NCI-H2107 treated with DMSO at 0.1 percent for 48 hours (cell line): ENCODE data around the gene HSPG2.

Experiments used
- DNase-seq: peaks from one replicate; lab custom pipeline; 2025; ENCODE audit not compliant: unreplicated experiment; lab: John Stamatoyannopoulos, UW

Gene HSPG2

GRCh38 chr1:21867451-21867996 is 69.6 kb downstream of the HSPG2 start:
- DNase-seq, result no peak

GRCh38 chr1:21866707-21867043 is 70.4 kb downstream of the HSPG2 start:
- DNase-seq, result no peak

DNA sequence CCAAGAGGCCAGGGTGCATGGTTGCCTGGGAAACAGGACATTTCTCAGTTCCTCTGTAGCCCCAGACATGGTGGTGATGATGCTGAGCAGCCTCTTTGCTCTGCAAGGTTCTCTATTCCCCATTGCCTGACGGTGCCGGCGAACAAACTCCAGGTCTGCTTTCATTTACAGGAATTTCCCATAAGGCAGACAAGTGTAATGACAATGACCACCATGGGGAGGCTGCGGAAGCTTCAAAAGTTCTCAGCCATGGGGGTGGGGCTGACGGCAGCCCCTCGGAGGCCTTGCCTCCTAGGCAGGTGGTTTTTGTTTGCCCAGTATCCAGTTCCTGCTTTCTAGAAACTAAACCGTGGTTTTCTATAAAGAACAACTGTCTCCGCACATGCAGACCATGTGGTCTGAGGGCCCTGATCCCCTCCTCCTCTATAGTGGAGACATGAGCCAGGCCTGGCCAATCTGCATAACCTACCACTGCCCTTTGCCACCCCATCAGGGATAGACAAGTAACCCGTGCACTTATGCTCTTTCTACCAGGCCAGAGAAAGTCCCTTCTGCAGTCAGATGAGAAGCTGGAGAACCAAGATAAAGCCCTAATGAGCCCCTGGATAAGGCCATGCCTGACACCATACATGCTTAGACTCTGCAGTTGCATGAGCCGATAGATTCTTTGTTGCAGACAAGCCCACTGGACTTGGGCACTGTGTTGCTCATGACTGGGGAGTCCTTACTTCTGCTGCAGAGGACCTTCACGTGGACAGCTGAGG is 71.0 kb downstream of the HSPG2 start:
- DNase-seq, result no peak

GRCh38 chr1:21865609-21865942 is 71.5 kb downstream of the HSPG2 start:
- no peak for DNase-seq

DNA sequence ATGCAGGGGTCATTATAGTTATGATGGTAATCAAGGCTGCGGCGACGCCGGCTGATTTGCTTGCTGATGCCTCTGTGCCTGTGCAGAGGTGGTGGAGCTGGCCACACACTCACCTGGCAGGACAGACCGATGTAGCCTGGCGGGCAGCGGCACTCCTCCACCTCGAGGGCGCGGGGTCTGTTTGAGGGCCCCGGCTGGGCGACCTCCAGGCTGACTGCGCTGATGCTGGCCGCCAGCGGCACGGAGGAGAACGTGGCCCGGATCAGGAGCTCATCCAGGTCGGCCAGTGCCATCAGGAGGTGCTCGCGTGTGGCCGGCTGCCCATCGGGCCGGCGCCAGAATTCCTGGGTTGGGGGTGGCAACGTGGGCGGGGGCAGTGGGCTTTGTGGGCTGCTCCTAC is 72.4 kb downstream of the HSPG2 start:
- DNase-seq, result no peak

- no peak for DNase-seq
These were observed 73.1 kb downstream of the HSPG2 start for GRCh38 chr1:21863981-21864380.

GRCh38 chr1:21861602-21862429 is 75.3 kb downstream of the HSPG2 start:
- no peak for DNase-seq

DNA sequence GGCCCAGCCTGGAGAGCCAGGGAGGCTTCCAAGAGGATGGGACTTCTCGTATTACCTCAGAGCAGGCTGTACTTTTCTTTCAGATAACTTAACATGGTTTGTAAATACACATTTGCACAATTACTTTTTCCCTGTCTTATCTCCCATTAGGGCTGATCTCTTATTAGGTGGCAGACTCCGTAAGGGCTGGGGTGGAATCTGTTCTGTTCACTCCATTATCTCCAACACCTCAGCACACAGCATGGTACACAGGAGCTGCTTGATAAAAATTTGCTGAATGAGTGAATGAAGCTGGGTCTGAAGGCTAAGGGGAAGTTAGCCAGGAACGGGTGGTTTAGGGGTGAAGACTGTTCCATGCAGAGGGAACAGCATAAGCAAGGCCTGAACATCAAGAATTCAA is 76.1 kb downstream of the HSPG2 start:
- DNase-seq, result no peak

DNA sequence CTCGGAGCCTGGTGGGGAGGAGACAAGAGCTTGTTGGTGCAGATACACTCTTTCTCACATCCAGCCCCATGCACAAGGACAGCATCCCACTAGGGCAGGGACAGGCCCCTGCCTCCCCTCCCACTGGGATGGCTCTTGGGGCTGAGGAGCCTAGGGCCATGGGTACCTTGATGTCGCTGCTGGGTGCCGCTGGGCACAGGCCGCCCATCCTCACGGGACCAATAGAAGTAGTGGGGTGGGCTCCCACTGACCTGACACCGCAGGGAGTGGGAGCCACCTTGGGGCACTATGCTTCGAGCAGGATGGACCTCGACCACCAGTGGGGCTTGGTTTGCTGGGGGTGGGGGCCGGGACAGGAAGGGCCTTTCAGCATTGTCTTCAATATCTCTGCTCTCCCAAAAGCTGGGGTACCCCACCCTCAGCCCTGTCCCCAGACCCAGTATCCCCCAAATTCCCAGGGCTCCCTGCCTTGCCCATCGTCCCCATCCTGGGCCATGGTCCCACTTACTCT is 77.4 kb downstream of the HSPG2 start:
- DNase-seq, result no peak

DNA sequence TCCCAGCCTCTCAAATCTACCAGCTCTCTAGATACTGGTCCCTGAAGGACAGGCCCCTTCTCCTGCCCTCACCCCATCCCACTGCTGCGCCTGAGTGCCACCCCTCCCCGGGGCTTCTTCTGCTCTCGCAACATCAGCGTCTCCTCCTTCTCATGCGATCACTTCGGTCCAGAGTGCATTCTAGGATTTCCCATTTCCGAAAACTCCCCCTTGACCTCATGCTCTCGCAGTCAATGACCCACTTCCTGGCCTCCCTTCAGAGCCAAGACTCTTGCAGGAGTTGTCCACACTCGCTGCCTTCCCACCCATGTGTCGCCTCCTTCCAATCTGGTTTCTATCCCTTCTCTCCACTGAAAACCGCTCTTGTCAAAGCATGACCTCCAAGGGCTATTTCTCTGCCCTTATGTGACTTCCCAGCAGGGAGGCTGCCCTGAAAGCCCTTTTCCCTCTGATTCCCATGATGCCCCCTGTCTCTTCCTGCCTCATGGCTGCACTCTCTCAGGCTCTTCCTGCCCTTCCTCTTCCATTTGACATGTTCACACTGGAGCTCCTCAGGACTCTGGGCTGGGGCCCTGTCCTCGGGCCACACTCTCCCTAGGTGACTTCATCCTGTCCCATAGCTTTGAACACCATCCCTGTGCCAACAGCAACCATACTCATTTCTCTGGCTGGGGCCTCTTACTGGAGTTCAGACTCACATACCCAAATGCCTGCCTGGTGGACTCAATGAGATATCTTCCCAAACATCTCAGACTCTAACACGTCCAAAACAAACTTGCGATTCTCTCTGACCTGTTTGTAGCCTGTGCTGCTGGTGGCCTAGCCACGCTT is 79.1 kb downstream of the HSPG2 start:
- no peak for DNase-seq

- DNase-seq, result no peak
These were observed 79.8 kb downstream of the HSPG2 start for GRCh38 chr1:21857142-21857839.

- DNase-seq, result no peak
These were observed 81.6 kb downstream of the HSPG2 start for GRCh38 chr1:21855257-21856096.

GRCh38 chr1:21854751-21855131 is 82.4 kb downstream of the HSPG2 start:
- no peak for DNase-seq

DNA sequence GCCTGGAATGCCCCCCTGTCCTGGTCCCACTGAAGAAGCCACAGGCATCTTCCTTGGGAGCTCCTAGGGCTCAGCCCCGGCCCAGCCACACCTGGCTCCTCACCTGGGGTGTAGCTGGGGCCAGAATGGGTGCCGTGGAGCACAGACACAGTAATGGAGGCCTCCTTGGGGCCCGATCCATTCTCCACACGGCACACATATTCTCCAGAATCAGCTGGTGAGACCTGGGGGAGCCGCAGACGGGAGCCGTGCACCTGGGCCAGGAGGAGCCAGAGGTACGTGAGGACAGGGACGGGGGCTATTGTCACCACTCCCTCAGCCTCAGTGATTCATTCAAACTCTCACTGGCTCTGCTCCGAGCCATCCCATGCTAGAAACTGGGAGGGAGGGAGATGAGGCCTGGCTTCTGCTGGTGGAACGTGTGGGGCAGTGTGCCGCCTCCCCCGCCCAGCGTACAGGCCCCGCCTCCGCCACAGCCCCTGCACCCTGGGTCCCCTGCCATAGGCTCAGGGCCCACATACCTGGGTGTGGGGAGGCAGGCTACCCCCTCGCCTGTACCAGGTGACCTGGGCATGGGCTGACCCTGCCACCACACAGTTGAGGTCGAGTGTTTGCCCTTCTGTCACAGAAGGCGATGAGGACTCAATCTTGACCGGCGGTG is 82.9 kb downstream of the HSPG2 start:
- no peak for DNase-seq

DNA sequence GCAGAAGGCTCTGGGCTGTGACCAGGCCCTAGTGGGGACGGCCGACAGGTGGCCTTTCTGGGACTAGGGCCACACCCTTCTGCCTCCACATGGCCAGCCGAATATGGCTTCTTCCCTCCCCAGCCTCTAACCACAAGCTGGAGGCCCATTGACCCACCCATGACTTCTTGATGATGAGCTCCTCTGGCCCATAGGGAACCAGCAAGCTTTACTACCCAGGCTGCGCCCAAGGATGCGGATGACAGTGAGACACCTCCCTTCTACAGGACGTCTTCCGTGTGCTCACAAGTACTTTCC is 84.0 kb downstream of the HSPG2 start:
- DNase-seq, result no peak

DNA sequence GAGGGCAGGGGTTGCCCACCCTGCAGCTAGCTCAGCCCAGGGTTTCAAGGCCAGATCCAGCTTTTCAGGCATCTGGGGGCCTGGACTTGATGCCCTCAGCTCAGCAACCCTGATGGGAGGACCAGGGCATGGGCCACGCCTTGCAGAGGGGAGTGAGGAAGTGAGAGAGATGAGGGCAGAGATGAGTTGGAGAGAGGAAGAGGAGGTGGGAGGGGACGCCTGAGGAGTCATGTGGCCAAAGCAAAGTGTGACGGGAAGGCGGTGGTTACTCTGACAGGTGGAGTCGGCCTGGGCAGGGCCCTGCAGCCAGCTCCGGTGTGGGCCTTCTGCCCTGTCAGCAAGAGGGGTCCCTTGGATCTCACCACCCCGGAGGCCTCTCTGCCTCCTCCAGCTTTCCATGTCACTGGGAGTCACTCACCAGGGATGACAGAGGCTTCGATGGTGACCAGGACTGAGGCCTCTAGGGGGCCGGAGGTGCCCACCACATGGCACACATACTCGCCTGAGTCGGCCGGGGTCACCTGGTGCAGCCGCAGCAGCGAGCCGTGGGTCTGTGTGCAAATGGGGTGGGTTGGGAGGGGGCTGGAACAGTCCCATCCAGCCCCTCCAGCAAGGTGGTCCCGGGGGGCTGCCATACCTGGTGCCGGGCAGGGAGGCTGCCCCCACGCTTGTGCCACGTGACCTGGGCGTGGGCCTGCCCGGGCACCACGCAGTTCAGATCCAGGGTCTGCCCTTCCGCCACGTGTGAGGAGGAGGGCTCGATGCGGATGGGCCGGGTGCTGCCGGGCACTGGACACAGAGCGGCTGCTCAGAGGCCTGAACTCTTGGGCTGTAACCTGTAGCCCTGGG is 84.6 kb downstream of the HSPG2 start:
- DNase-seq, result no peak

DNA sequence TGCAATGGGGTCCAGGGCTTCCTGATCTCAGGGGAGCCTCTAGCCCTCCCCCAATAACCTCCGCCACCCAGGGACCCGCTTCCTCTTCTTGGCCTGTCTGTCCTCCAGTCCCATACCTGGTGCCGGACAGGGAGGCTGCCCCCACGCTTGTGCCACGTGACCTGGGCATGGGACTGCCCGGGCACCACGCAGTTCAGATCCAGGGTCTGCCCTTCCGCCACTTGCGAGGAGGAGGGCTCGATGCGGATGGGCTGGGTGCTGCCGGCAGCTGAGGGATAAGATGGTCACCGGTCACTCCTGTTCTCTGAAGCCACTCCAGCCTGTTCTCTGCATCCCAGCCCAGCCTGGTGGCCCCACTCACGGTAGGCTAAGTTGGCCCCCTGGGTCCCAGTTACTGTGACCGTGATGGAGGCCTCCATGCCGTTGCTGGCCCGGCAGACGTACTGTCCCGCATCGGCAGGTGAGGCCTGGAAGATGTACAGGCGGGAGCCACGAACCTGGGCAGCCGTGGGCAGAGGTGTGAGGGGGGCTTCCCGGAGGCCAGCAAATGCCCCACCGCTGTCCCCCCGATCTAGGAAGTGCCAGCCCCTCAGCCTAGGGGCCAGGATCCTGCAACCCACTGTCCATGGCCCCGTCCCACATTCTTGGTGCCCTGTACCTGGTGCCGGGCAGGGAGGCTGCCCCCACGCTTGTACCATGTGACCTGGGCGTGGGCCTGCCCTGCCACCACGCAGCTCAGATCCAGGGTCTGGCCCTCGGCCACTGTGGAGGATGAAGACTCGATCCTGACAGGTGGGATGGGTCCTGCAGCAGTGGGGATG is 85.5 kb downstream of the HSPG2 start:
- DNase-seq, result no peak
